Chondrocyte (in vitro differentiated cells): ENCODE data around the gene OR3A3. TPM values are rescaled to one million over a fixed set of nuclear protein-coding genes. Genes with fewer than 3 reads are reported as not detected.
"Not testable (repeated sequence)": the region's sequence is repeated elsewhere in the genome, so short reads cannot be mapped to it uniquely, and the experiment has no call there.

Source experiments
- DNase-seq: peaks from one replicate; pipeline ENCODE4 v3.0.0; 2021; ENCODE audit warnings: mixed read lengths, low spot score
- H3K27ac Mint-ChIP-seq: one replicate; pipeline ENCODE4 v1.8.0; 2021; ENCODE audit warnings: mild to moderate bottlenecking, moderate library complexity, mixed read lengths; ENCODE audit not compliant: unreplicated experiment
- H3K27me3 Mint-ChIP-seq: 2 replicates; pipeline ENCODE4 v1.8.0; 2021; ENCODE audit warnings: low read depth, mixed read lengths
- H3K36me3 Mint-ChIP-seq: 2 replicates; pipeline ENCODE4 v1.8.0; 2021; ENCODE audit warnings: low read depth, mixed read lengths
- H3K4me1 Mint-ChIP-seq: 2 replicates; pipeline ENCODE4 v1.8.0; 2021; ENCODE audit warnings: low read depth, mild to moderate bottlenecking, mixed read lengths
- H3K4me3 Mint-ChIP-seq: one replicate; pipeline ENCODE4 v1.8.0; 2021; ENCODE audit warnings: mild to moderate bottlenecking, moderate library complexity, mixed read lengths; ENCODE audit not compliant: unreplicated experiment
- H3K9me3 Mint-ChIP-seq: 2 replicates; pipeline ENCODE4 v1.8.0; 2021; ENCODE audit warnings: low read depth, mixed read lengths
- CTCF ChIP-seq: fragments of 200-600 bp; sonication (generic); IDR thresholded peaks from 2 replicates; pipeline ENCODE4 v1.5.0; 2021; ENCODE audit warnings: antibody characterized with exemption, mild to moderate bottlenecking, moderate library complexity
- total RNA-seq: library from RNA; stranded (reverse); gene quantifications from 3 replicates; pipeline ENCODE4 v1.2.1, GENCODE V29; 2021

The OR3A3 gene
- total RNA-seq, 1 donor from 2014 or later: not detected

- Mint-ChIP-seq H3K27me3 (peaks cover 4% of the 10 kb centered on the region), H3K36me3 (no peaks in the 10 kb centered on the region), H3K9me3 (peaks cover 2% of the 10 kb centered on the region), H3K27ac (no peak overlapping the region), H3K4me3 (no peak overlapping the region), H3K4me1 (no peaks in the 10 kb centered on the region)
- TF ChIP-seq CTCF: no peak
- DNase-seq: no peak
Measured at GRCh38 chr17:3447625-3448024, 36.5 kb downstream of the OR3A3 start.

GRCh38 chr17:3448059-3448665 is 37.0 kb downstream of the OR3A3 start:
- Mint-ChIP-seq H3K9me3 (peaks cover 2% of the 10 kb centered on the region), H3K27ac (no peak overlapping the region), H3K4me3 (no peak overlapping the region), H3K36me3 (no peaks in the 10 kb centered on the region), H3K27me3 (peaks cover 5% of the 10 kb centered on the region), H3K4me1 (no peaks in the 10 kb centered on the region)
- TF ChIP-seq CTCF: no peak
- no peak for DNase-seq

- H3K36me3 Mint-ChIP-seq, H3K27me3 Mint-ChIP-seq: not testable (repeated sequence)
Measured at GRCh38 chr17:3466355-3466754, 55.2 kb downstream of the OR3A3 start.

GRCh38 chr17:3469529-3469928 is 58.4 kb downstream of the OR3A3 start:
- H3K4me1 Mint-ChIP-seq: no peaks in the 10 kb centered on the region

More at GRCh38 chr17:3466355-3466754, 55.2 kb downstream of the OR3A3 start:
- not testable (repeated sequence) for DNase-seq, H3K27ac Mint-ChIP-seq, H3K4me3 Mint-ChIP-seq, H3K9me3 Mint-ChIP-seq, H3K4me1 Mint-ChIP-seq

GRCh38 chr17:3471599-3471998 is 60.4 kb downstream of the OR3A3 start, which contains the start of gene SPATA22:
Gene SPATA22 (minus strand): TSS chr17:3471819. CDS start chr17:3469325, 2,494 bp downstream.
- Mint-ChIP-seq H3K27me3 (peaks cover 5% of the 10 kb centered on the region), H3K4me3 (no peak within 1 kb of the TSS), H3K36me3 (no peaks in the 10 kb centered on the region), H3K9me3 (no peaks in the 10 kb centered on the region), H3K4me1 (no peaks in the 10 kb centered on the region), H3K27ac (no peak within 1 kb of the TSS)
- no peak for TF ChIP-seq CTCF
- no peak for DNase-seq

More at GRCh38 chr17:3469529-3469928, 58.4 kb downstream of the OR3A3 start:
- Mint-ChIP-seq H3K9me3 (no peaks in the 10 kb centered on the region), H3K27me3 (peaks cover 5% of the 10 kb centered on the region), H3K36me3 (no peaks in the 10 kb centered on the region), H3K4me3 (no peak overlapping the region), H3K27ac (no peak overlapping the region)
- TF ChIP-seq CTCF: no peak
- no peak for DNase-seq

GRCh38 chr17:3472137-3472536 is 61.0 kb downstream of the OR3A3 start:
- H3K9me3 Mint-ChIP-seq: no peaks in the 10 kb centered on the region
- no peaks in the 10 kb centered on the region for H3K36me3 Mint-ChIP-seq

More at GRCh38 chr17:3472137-3472536, 61.0 kb downstream of the OR3A3 start:
- Mint-ChIP-seq H3K4me3 (no peak overlapping the region), H3K4me1 (no peaks in the 10 kb centered on the region), H3K27ac (no peak overlapping the region), H3K27me3 (peaks cover 5% of the 10 kb centered on the region)
- TF ChIP-seq CTCF: no peak
- no peak for DNase-seq
